Endothelial cell of hepatic sinusoid (primary cell): Measurements from ENCODE around the gene PRR19.
"Not testable (repeated sequence)": the region's sequence is repeated elsewhere in the genome, so short reads cannot be mapped to it uniquely, and the experiment has no call there.

Experiments used
- in situ Hi-C: cut with HindIII; loops from 2 replicates; pipeline ENCODE4 v1.10.0; 2017; ENCODE audit warnings: low sequenced_read_pairs

The PRR19 gene

GRCh38 chr19:42324655-42325307 lies 22.8 kb downstream of the PRR19 start:
- in situ Hi-C loops, result no loop called here

DNA sequence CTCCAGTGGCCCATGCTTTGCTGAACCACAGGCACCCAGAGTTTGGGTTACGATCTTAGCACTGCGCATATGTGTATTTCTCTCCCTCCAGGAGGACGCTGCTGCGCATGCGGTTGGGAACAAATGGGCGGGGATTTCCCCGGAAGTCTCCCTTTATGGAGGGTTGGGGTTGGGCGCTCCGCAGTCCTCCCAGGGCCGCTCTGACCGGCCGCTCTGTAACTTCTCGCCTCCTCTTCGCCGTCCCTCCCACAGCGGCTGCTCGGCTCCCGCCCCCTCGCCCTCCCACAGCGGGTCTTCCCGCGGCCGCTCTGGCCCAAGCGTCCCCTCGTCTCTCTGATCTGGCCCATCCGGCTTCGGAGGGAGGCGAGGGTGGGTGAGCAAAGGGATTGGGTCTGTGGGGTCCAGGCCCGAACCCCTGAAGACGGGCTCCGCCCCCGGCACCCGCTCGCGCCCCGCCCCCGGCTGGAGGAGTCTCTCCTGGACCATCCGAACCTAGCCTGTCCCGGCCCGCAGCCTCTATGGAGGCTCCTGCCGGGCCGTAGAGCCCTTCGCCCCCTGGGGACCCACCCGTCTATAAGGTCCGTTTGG lies 23.5 kb downstream of the PRR19 start, which contains the start of gene MEGF8:
MEGF8 (plus strand) TSS at position 328 of the 588 bp plus-strand sequence. CDS start 609 bp downstream, outside the sequence.
- in situ Hi-C loops, result no loop called here

- in situ Hi-C loops, result no loop called here
These were observed 24.2 kb downstream of the PRR19 start for GRCh38 chr19:42325896-42326771.

DNA sequence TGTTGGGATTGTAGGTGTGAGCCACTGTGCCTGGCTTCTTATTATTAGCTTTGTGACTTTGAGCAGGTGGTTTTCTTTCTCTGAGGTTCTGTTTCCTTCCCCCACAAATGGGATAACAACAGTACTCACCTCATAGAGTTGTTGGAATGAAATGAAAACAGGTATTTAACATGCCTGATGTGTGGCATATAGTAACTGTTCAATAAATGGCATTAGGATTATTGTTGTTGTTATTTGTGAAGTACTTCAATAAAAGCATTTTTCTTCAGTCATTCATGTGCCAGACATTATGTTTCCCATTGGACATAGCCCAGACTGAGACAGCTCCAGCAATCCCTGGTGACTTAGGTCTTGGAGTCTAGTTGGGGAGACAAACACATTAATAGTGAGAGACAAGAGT lies 25.0 kb downstream of the PRR19 start:
- in situ Hi-C loops, result no loop called here

GRCh38 chr19:42327381-42327780 lies 25.4 kb downstream of the PRR19 start:
- in situ Hi-C loops, result no loop called here

DNA sequence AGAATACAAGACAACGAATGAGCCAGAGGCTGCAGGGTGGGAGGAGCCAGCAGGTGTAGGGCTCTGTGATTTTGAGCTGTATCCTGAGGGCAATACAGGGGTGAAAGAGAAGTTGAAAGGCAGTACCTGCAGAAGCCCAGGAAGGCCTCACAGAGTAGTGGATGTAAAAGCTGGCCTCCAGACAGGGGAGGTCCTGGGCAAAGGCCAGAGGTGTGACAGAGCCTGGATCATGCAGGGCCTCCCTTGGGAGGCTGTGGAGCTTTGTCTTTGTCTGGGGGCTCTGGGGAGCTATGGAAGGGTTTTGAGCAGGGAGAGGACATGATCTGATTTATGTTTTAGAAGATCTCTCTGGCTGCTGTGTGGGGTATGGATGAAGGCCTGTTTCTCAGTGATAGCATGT lies 26.2 kb downstream of the PRR19 start:
- in situ Hi-C loops, result no loop called here

- in situ Hi-C loops, result no loop called here
These were observed 26.9 kb downstream of the PRR19 start for GRCh38 chr19:42328854-42329253.

GRCh38 chr19:42330241-42330711 lies 28.3 kb downstream of the PRR19 start:
- in situ Hi-C loops, result loop anchor here (5.0 kb wide), 3 partner anchors 73 to 98 kb away; partner anchors contain the start of gene ERF

- in situ Hi-C loops, result loop anchor here (5.0 kb wide), 3 partner anchors 74 to 99 kb away; partner anchors contain the start of gene ERF
These were observed 29.4 kb downstream of the PRR19 start for GRCh38 chr19:42331333-42331732.

DNA sequence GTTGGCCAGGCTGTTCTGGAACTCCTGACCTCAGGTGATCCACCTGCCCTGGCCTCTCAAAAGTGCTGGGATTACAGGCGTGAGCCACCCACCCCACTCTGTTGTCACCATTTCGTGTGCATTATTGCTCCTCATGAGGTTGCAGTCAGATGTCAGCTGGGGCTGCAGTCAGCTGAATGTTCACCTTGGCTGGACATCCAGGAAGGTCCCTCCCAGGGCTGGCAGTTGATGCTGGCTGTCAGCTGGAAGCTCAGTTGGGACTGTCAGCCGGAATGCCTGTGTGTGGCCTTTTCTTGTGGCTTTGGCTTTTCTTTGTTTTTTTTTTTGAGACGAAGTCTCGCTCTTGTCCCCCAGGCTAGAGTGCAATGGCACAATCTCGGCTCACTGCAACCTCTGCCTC lies 30.1 kb downstream of the PRR19 start:
- in situ Hi-C loops, result loop anchor here (5.0 kb wide), 3 partner anchors 75 to 100 kb away; partner anchors contain the start of gene ERF

DNA sequence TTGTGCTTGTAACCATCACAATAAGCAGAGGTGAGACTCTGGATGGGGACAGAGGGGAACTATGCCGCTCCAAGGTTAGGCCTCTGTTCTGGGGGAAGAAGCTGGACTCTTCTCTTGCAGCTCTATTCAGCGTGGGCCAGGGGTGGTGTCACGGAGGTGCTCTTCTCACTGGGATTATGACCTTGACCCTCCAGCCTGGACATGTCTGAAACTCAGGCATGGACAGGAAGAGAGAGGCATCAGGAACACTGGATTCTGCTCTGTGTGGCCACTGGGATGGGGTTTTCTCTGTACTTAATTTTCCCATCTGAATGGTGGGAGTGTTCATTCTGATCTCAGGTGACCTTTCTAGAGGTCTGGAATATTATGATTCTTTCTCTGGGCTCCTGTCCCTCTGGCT lies 31.1 kb downstream of the PRR19 start:
- in situ Hi-C loops, result loop anchor here (5.0 kb wide), 3 partner anchors 76 to 101 kb away; partner anchors contain the start of gene ERF

- in situ Hi-C loops, result loop anchor here (5.0 kb wide), 3 partner anchors 77 to 102 kb away; partner anchors contain the start of gene ERF
These were observed 32.2 kb downstream of the PRR19 start for GRCh38 chr19:42333975-42334696.

GRCh38 chr19:42334697-42335373 lies 32.9 kb downstream of the PRR19 start:
- in situ Hi-C loops, result loop anchor here (5.0 kb wide), 3 partner anchors 78 to 103 kb away; partner anchors contain the start of gene ERF

DNA sequence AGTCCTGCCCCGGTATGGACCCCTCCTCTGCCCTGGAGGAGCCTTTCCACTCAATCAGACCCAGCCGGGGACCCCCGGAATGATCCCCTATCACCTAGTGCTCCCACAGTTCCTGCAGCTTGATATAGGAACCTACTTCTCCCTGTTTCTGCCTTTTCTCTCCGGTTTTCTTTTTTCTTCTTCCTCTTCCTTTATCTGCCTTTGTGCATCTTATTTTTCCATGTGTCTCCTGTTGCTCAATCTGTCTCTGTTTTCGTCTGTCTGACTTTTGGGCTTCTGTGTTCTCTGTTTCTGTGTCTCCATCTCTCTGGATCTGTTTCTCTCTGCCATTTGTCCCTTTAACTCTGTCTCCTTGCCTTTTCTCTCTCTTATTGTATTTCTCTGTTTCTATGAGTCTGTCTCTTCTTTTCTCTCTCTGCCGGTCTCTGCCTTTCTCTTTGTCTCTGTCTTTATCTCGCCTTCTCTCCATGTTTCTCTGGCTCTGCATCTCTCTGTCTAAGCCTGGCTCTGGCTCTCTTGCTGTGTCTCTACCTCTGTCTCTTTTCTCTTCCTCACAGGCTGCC lies 33.5 kb downstream of the PRR19 start:
- in situ Hi-C loops, result no loop called here

DNA sequence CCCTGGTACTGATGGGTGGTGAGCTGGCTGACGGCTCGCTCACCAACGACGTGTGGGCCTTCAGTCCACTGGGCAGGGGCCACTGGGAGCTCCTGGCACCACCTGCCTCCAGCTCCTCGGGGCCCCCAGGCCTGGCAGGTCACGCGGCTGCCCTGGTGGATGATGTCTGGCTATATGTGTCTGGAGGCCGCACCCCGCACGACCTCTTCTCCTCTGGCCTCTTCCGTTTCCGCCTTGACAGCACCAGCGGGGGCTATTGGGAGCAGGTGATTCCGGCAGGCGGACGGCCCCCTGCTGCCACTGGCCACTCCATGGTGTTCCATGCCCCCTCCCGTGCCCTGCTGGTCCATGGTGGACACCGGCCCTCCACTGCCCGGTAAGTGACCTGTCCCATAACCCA lies 34.0 kb downstream of the PRR19 start:
- in situ Hi-C loops, result no loop called here

- in situ Hi-C loops, result not testable (repeated sequence)
These were observed 37.4 kb downstream of the PRR19 start for GRCh38 chr19:42339126-42339860.

- in situ Hi-C loops, result not testable (repeated sequence)
These were observed 38.0 kb downstream of the PRR19 start for GRCh38 chr19:42339922-42340321.

DNA sequence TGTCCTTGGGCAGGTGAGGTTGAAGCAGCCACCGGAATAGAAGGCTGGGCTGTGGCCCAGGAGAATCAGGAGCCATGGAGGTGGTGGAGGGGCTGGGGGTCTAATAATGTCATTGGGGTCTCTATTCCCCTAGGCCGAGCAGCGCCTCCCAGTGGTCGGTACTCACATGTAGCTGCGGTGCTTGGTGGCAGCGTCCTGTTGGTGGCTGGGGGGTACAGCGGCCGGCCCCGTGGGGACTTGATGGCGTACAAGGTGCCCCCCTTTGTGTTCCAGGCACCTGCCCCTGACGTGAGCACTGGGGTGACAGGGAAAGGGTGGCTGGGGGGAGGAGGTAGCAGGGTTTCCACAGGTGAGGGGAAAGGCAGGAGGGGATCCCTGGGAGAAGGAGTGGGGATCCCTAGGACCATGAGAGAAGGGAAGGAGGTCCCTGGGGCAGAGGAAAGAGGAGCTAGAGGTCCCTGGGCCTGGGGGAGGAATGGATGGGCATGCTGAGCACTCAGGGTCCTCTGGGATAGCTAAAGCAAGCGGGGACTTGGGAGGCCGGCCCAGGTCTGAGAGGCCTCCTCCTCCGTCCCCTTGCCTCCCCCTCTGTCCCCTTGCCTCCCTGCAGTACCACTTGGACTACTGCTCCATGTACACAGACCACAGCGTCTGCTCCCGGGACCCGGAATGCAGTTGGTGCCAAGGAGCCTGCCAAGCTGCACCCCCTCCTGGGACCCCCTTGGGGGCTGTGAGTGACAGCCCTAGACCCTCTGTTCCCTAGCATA lies 41.6 kb downstream of the PRR19 start:
- in situ Hi-C loops, result no loop called here
